PC-3 (cell line): Measurements from ENCODE around the gene PPP4R3B. TPM values are rescaled to one million over a fixed set of nuclear protein-coding genes. Genes with fewer than 3 reads are reported as not detected.
A peak's percentile ranks its signal among the peaks of the same experiment; 100 is the strongest.

Experiments used
- ATAC-seq: fragments of 200-7000 bp; cut with Tn5 transposase; 2 replicates; pipeline ENCODE4 v1.9.1; 2020; ENCODE audit warnings: mild to moderate bottlenecking, moderate library complexity
- BruUV-seq: library from RNA; stranded (reverse); fragments of 400-500 nt; replicated peaks from 2 replicates; lab custom pipeline; 2021; lab: Mats Ljungman, UMichigan
- CTCF ChIA-PET: fragments of 300-600 bp; sonication (Branson Sonifier 250); formaldehyde crosslinking; loops from one replicate; lab custom pipeline; 2022; ENCODE audit warnings: antibody characterized with exemption; lab: Charles Lee
- POLR2A ChIA-PET: fragments of 300-600 bp; sonication (Branson Sonifier 250); formaldehyde crosslinking; loops from one replicate; lab custom pipeline; 2022; ENCODE audit warnings: antibody characterized with exemption; ENCODE audit not compliant: unreplicated experiment; lab: Charles Lee
- DNase-seq: peaks from one replicate; pipeline ENCODE4 v3.0.0-alpha.2; 2015
- H2AFZ ChIP-seq: fragments of 300-600 bp; sonication (generic); 2 replicates; pipeline ENCODE4 v1.6.0; 2016; ENCODE audit warnings: antibody characterized with exemption, low read length
- H3F3A ChIP-seq: fragments of 300-600 bp; sonication (generic); one replicate; pipeline ENCODE4 v1.6.0; 2017; ENCODE audit warnings: antibody characterized with exemption, low read length, control low read depth, mild to moderate bottlenecking; ENCODE audit not compliant: unreplicated experiment
- H3K27ac ChIP-seq: fragments of 300-600 bp; sonication (generic); 2 replicates; pipeline ENCODE4 v1.5.1; 2016; ENCODE audit warnings: mild to moderate bottlenecking, low read length
- H3K27me3 ChIP-seq: fragments of 300-600 bp; sonication (generic); 2 replicates; pipeline ENCODE4 v1.6.1; 2016; ENCODE audit warnings: low read length, mixed read lengths
- H3K36me3 ChIP-seq: fragments of 300-600 bp; sonication (generic); 2 replicates; pipeline ENCODE4 v1.6.1; 2016; ENCODE audit warnings: low read depth, mixed run types, low read length, mixed read lengths
- H3K4me1 ChIP-seq: fragments of 300-600 bp; sonication (generic); 2 replicates; pipeline ENCODE4 v1.5.1; 2016; ENCODE audit warnings: low read length; ENCODE audit not compliant: insufficient read depth
- H3K4me2 ChIP-seq: fragments of 300-600 bp; sonication (generic); 2 replicates; pipeline ENCODE4 v1.6.0; 2016; ENCODE audit warnings: low read length
- H3K4me3 ChIP-seq: fragments of 300-600 bp; sonication (generic); 2 replicates; pipeline ENCODE4 v1.5.1; 2016; ENCODE audit warnings: mild to moderate bottlenecking, low read length, mixed read lengths
- H3K79me2 ChIP-seq: fragments of 300-600 bp; sonication (generic); 2 replicates; pipeline ENCODE4 v1.6.1; 2017; ENCODE audit warnings: low read length, mixed read lengths
- H3K9ac ChIP-seq: fragments of 300-600 bp; sonication (generic); 2 replicates; pipeline ENCODE4 v1.6.0; 2016; ENCODE audit warnings: mild to moderate bottlenecking, low read length
- H3K9me2 ChIP-seq: fragments of 300-600 bp; sonication (generic); replicated peaks from 2 replicates; pipeline ENCODE4 v1.6.1; 2016; ENCODE audit warnings: mixed run types, low read length, mixed read lengths
- H3K9me3 ChIP-seq: fragments of 300-600 bp; sonication (generic); 2 replicates; pipeline ENCODE4 v1.6.1; 2016; ENCODE audit warnings: low read length, mixed read lengths
- H4K20me1 ChIP-seq: fragments of 300-600 bp; sonication (generic); 2 replicates; pipeline ENCODE4 v1.6.1; 2016; ENCODE audit warnings: low read length, mixed read lengths
- CTCF ChIP-seq: fragments of 300-600 bp; sonication (generic); conservative IDR thresholded peaks from 2 replicates; pipeline ENCODE4 v1.5.1; 2017; ENCODE audit warnings: antibody characterized with exemption, low read depth, mild to moderate bottlenecking, low read length
- EZH2 ChIP-seq: fragments of 300-600 bp; sonication (generic); IDR thresholded peaks from one replicate; pipeline ENCODE4 v1.6.1; 2017; ENCODE audit warnings: antibody characterized with exemption, mild to moderate bottlenecking, low read length; ENCODE audit not compliant: unreplicated experiment
- EZH2phosphoT487 ChIP-seq: fragments of 300-600 bp; sonication (generic); IDR thresholded peaks from 2 replicates; pipeline ENCODE4 v1.6.1; 2018; ENCODE audit warnings: mild to moderate bottlenecking, antibody characterized with exemption, low read length, borderline replicate concordance
- intact Hi-C: fragments of 100-400 bp; cut with micrococcal nuclease; formaldehyde crosslinking; loops from 2 replicates; pipeline ENCODE4 v1.9.0; 2023
- total RNA-seq: library from RNA; depleted of rRNA; stranded (reverse); fragments of >200 nt; gene quantifications from 2 replicates; pipeline ENCODE4 v1.2.3, GENCODE V29; 2014

The PPP4R3B gene
- total RNA-seq, 1 experiment from 2014 or later = 38.4 TPM

GRCh38 chr2:55609193-55609794, 8.1 kb downstream of the PPP4R3B start:
- Histone ChIP-seq H2AFZ (no peak overlapping the region), H3K4me3 (no peak overlapping the region), H4K20me1 (0 out of 2 replicates have a peak, but pooled peaks cover 2% of the 10 kb centered on the region), H3K9me3 (no peaks in the 10 kb centered on the region), H3K36me3 (peaks cover 31% of the 10 kb centered on the region; the same call in 1 of the 2 replicates), H3K27ac (no peak overlapping the region), H3K9ac (no peak overlapping the region), H3F3A (no peaks in the 10 kb centered on the region), H3K4me1 (peaks cover 3% of the 10 kb centered on the region; the same call in 1 of the 2 replicates), H3K4me2 (no peak overlapping the region), H3K27me3 (no peaks in the 10 kb centered on the region), H3K79me2 (peaks cover 68% of the 10 kb centered on the region), H3K9me2 (no peaks in the 10 kb centered on the region)
- intact Hi-C loops = no loop called here
- no peak for DNase-seq
- no peak for TF ChIP-seq EZH2
- no peak for TF ChIP-seq CTCF
- no peak for TF ChIP-seq EZH2phosphoT487
- BruUV-seq = no TSS peak
- ATAC-seq = no peak
- POLR2A ChIA-PET = no interaction called here
- CTCF ChIA-PET = no interaction called here

DNA sequence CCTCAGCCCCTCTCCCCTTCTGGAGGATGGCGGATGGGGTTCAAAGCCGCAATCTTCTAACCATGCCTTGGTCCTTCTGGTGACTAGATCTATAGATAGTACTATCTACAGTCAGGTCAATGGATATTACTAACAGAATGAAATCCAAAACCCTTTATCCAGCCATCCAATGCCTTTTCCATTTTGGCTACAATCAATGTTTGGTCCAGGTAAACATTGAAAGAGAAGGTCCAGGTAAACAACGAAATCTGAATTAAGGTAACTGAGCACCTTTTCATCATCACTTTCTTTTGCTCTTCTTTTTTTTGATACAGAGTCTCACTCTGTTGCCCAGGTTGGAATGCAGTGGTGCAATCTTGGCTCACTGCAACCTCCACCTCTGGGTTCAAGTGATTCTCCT, 9.7 kb downstream of the PPP4R3B start:
- no peaks in the 10 kb centered on the region for H3K9me2 ChIP-seq
- ATAC-seq (no peak), DNase-seq (no peak)
- peaks cover 8% of the 10 kb centered on the region for H3K4me1 ChIP-seq
- H3K27ac ChIP-seq = no peak overlapping the region
- no peak for TF ChIP-seq EZH2phosphoT487
- TF ChIP-seq CTCF = no peak
- no peak for TF ChIP-seq EZH2
- H3K27me3 ChIP-seq = no peaks in the 10 kb centered on the region
- no peak overlapping the region for H2AFZ ChIP-seq
- H3K4me3 ChIP-seq = no peak overlapping the region
- H3K4me2 ChIP-seq = no peak overlapping the region
- no peaks in the 10 kb centered on the region for H3F3A ChIP-seq
- H4K20me1 ChIP-seq = no peaks in the 10 kb centered on the region
- POLR2A ChIA-PET = no interaction called here
- CTCF ChIA-PET = no interaction called here
- intact Hi-C loops = no loop called here
- H3K9me3 ChIP-seq = no peaks in the 10 kb centered on the region
- no TSS peak for BruUV-seq
- H3K9ac ChIP-seq = no peak overlapping the region
- H3K79me2 ChIP-seq = peaks cover 68% of the 10 kb centered on the region
- peaks cover 23% of the 10 kb centered on the region; the same call in 1 of the 2 replicates for H3K36me3 ChIP-seq

DNA sequence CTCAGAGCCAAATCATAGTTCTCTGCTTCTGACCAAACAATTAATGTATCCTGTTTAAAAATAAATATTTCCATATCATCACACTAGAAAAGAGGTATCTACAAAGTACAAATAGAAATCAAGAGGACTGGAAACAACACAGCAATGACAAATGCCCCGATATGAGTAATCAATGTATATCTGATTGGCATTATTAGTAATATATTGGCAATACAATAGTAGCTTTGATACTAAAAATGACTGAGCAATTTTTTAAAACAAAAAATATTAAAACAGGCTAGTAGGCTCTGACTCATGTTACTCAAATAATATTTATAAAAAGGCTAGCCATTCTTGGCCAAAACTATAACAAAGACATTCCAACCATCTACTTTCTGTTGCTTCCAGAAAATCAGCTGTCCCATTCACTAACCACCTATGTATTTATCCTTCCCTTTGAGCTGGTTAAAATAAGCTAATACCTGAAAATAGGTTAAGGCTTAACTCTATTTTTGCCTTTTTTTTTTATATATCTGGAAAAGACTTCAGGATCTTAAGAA, 13.3 kb downstream of the PPP4R3B start:
- Histone ChIP-seq H3K79me2 (peaks cover 73% of the 10 kb centered on the region), H2AFZ (no peak overlapping the region), H4K20me1 (no peaks in the 10 kb centered on the region), H3K9ac (no peak overlapping the region), H3K4me3 (no peak overlapping the region), H3K4me1 (peaks cover 8% of the 10 kb centered on the region), H3F3A (no peaks in the 10 kb centered on the region), H3K9me3 (no peaks in the 10 kb centered on the region), H3K27ac (peak overlapping the region; percentile 7; the same call in 1 of the 2 replicates), H3K36me3 (peaks cover 17% of the 10 kb centered on the region; the same call in 1 of the 2 replicates), H3K27me3 (no peaks in the 10 kb centered on the region), H3K4me2 (0 out of 2 replicates have a peak overlapping the region, but pooled peaks have one; percentile 9), H3K9me2 (no peaks in the 10 kb centered on the region)
- no peak for DNase-seq
- BruUV-seq = no TSS peak
- TF ChIP-seq CTCF (no peak), EZH2 (no peak), EZH2phosphoT487 (no peak)
- ChIA-PET CTCF (no interaction called here), POLR2A (no interaction called here)
- ATAC-seq = peak; percentile 79
- intact Hi-C loops = no loop called here
